ENCODE results near the gene NYNRIN.
A peak's percentile ranks its signal among the peaks of the same experiment; 100 is the strongest.
"Not testable (repeated sequence)": the region's sequence is repeated elsewhere in the genome, so short reads cannot be mapped to it uniquely, and the experiment has no call there.

The NYNRIN gene

GRCh38 chr14:24398653-24399446 lies at the start of gene NYNRIN:
Gene NYNRIN (plus strand): TSS chr14:24399003. CDS start chr14:24399247, 244 bp downstream.
- DNase-seq, result peak; percentile 20

GRCh38 chr14:24349742-24350141 lies 49.1 kb upstream of the NYNRIN start:
- no peak for DNase-seq

- no peak for DNase-seq
Observed at GRCh38 chr14:24351517-24351916, 47.3 kb upstream of the NYNRIN start.

- no peak for DNase-seq
Observed at GRCh38 chr14:24353559-24354481, 45.0 kb upstream of the NYNRIN start.

- not testable (repeated sequence) for DNase-seq
Observed at GRCh38 chr14:24354482-24354825, 44.3 kb upstream of the NYNRIN start.

GRCh38 chr14:24355009-24355408 lies 43.8 kb upstream of the NYNRIN start:
- DNase-seq, result no peak

- DNase-seq, result no peak
Observed at GRCh38 chr14:24356208-24356607, 42.6 kb upstream of the NYNRIN start.

GRCh38 chr14:24360281-24360680 lies 38.5 kb upstream of the NYNRIN start:
- no peak for DNase-seq

- no peak for DNase-seq
Observed at GRCh38 chr14:24361326-24361725, 37.5 kb upstream of the NYNRIN start.

GRCh38 chr14:24362241-24362960 lies 36.4 kb upstream of the NYNRIN start:
- DNase-seq, result no peak

GRCh38 chr14:24363401-24363800 lies 35.4 kb upstream of the NYNRIN start:
- DNase-seq, result no peak

GRCh38 chr14:24364841-24365240 lies 34.0 kb upstream of the NYNRIN start:
- DNase-seq, result no peak

- DNase-seq, result peak; percentile 66
Observed at GRCh38 chr14:24365600-24366412, 33.0 kb upstream of the NYNRIN start.

- no peak for DNase-seq
Observed at GRCh38 chr14:24366413-24366720, 32.4 kb upstream of the NYNRIN start.

GRCh38 chr14:24366721-24367513 lies 31.9 kb upstream of the NYNRIN start:
- DNase-seq, result peak; percentile 18

GRCh38 chr14:24367514-24368211 lies 31.1 kb upstream of the NYNRIN start, which contains the start of gene NFATC4:
Gene NFATC4 (plus strand): TSS chr14:24368184. CDS start chr14:24368341, 157 bp downstream.
- no peak for DNase-seq

- DNase-seq, result no peak
Observed at GRCh38 chr14:24368212-24368561, 30.6 kb upstream of the NYNRIN start.

- DNase-seq, result peak; percentile 42
Observed at GRCh38 chr14:24368562-24369252, 30.1 kb upstream of the NYNRIN start.

GRCh38 chr14:24369463-24369862 lies 29.3 kb upstream of the NYNRIN start:
- DNase-seq, result no peak
